HepG2 (cell line): ENCODE results near the gene CBLC. TPM values are rescaled to one million over a fixed set of nuclear protein-coding genes. Genes with fewer than 3 reads are reported as not detected.

Experiments used
- AGO2 ChIP-seq: fragments of 200-400 bp; formaldehyde crosslinking; optimal IDR thresholded peaks from 2 replicates; pipeline ENCODE3; 2017; ENCODE audit warnings: mild to moderate bottlenecking, low read depth, low read length, moderate library complexity
- ATAD3A ChIP-seq: sonication (generic); formaldehyde crosslinking; IDR thresholded peaks from 2 replicates; pipeline ENCODE4 v1.4.0; 2020; ENCODE audit warnings: missing genetic modification reagents
- FOXK1 ChIP-seq: sonication (generic); formaldehyde crosslinking; IDR thresholded peaks from 2 replicates; pipeline ENCODE4 v1.4.0; 2020; ENCODE audit warnings: low read depth, missing genetic modification reagents, borderline replicate concordance
- HDAC6 ChIP-seq: fragments of 200-600 bp; sonication (generic); IDR thresholded peaks from 2 replicates; pipeline ENCODE4 v1.7.0; 2017; ENCODE audit warnings: mild to moderate bottlenecking, antibody characterized with exemption, low read length, low read depth
- HNF4A ChIP-seq: sonication (generic); formaldehyde crosslinking; IDR thresholded peaks from 2 replicates; pipeline ENCODE4 v1.4.0; 2020; ENCODE audit warnings: missing genetic modification reagents
- KDM6A ChIP-seq: IDR thresholded peaks from 2 replicates; pipeline ENCODE4 v1.6.1; 2016; ENCODE audit warnings: low read depth
- KMT2B ChIP-seq: IDR thresholded peaks from 2 replicates; pipeline ENCODE4 v1.6.1; 2016; ENCODE audit warnings: missing genetic modification reagents, missing compliant biosample characterization
- MAF1 ChIP-seq: sonication (generic); formaldehyde crosslinking; IDR thresholded peaks from 2 replicates; pipeline ENCODE4 v1.5.0; 2020; ENCODE audit warnings: missing genetic modification reagents, borderline replicate concordance
- MAFF ChIP-seq: IDR thresholded peaks from 2 replicates; pipeline ENCODE4 v1.6.1; 2011; ENCODE audit warnings: low read depth, low read length, improper control_type of control experiment
- PRMT3 ChIP-seq: sonication (generic); formaldehyde crosslinking; IDR thresholded peaks from 2 replicates; pipeline ENCODE4 v1.8.1; 2022; ENCODE audit warnings: low read depth, mild to moderate bottlenecking, moderate library complexity, missing genetic modification reagents, borderline replicate concordance
- SRSF4 ChIP-seq: fragments of 200-400 bp; formaldehyde crosslinking; IDR thresholded peaks from one replicate; pipeline ENCODE4 v1.6.1; 2018; ENCODE audit warnings: mild to moderate bottlenecking, low read depth, low read length, moderate library complexity; ENCODE audit not compliant: poor library complexity, severe bottlenecking
- TBP ChIP-seq: sonication (generic); formaldehyde crosslinking; IDR thresholded peaks from 2 replicates; pipeline ENCODE4 v1.5.0; 2020; ENCODE audit warnings: missing genetic modification reagents
- TEAD3 ChIP-seq: optimal IDR thresholded peaks from 2 replicates; pipeline ENCODE3; 2016; ENCODE audit warnings: borderline replicate concordance
- ZFX ChIP-seq: sonication (generic); formaldehyde crosslinking; IDR thresholded peaks from 2 replicates; pipeline ENCODE4 v1.4.0; 2020; ENCODE audit warnings: mild to moderate bottlenecking, low read depth, missing genetic modification reagents, moderate library complexity
- ZHX2 ChIP-seq, 2 experiments: sonication (generic) in 1 of 2; formaldehyde crosslinking in 1 of 2; IDR thresholded peaks; 2 replicates each; pipeline versions ENCODE4 v1.6.1 to v1.9.0; 2014 to 2022; ENCODE audit warnings: antibody characterized with exemption in 1 of 2, borderline replicate concordance in 1 of 2, inconsistent platforms in 1 of 2, low read depth in 1 of 2, missing genetic modification reagents in 1 of 2
- ZKSCAN8 ChIP-seq: IDR thresholded peaks from 2 replicates; pipeline ENCODE4 v1.6.1; 2016; ENCODE audit warnings: borderline replicate concordance, missing genetic modification reagents, missing compliant biosample characterization
- ZNF124 ChIP-seq: sonication (generic); formaldehyde crosslinking; IDR thresholded peaks from 2 replicates; pipeline ENCODE4 v1.4.0; 2020; ENCODE audit warnings: missing genetic modification reagents
- ZNF251 ChIP-seq: sonication (generic); formaldehyde crosslinking; IDR thresholded peaks from 2 replicates; pipeline ENCODE4 v1.9.0; 2021; ENCODE audit warnings: mild to moderate bottlenecking, missing genetic modification reagents
- ZNF501 ChIP-seq: sonication (generic); formaldehyde crosslinking; IDR thresholded peaks from 2 replicates; pipeline ENCODE4 v1.5.1; 2020; ENCODE audit warnings: mild to moderate bottlenecking, moderate library complexity, missing genetic modification reagents
- ZNF703 ChIP-seq: sonication (generic); formaldehyde crosslinking; IDR thresholded peaks from 2 replicates; pipeline ENCODE4 v1.5.1; 2020; ENCODE audit warnings: missing genetic modification reagents, mild to moderate bottlenecking, moderate library complexity, borderline replicate concordance
- ZNF772 ChIP-seq: sonication (generic); formaldehyde crosslinking; IDR thresholded peaks from 2 replicates; pipeline ENCODE4 v1.5.0; 2020; ENCODE audit warnings: mild to moderate bottlenecking, missing genetic modification reagents
- polyA plus RNA-seq, 8 experiments: library from polyadenylated mRNA; depleted of rRNA in 3 of 8; stranded (reverse) in 7 of 8; unstranded in 1 of 8; fragments of >200 nt; fragmentation: Illumina TruSeq in 4 of 8; extraction: Trizol in 4 of 8; gene quantifications; 2 replicates each; pipeline versions ENCODE4 v1.2.1 to v1.2.3, GENCODE V29; 2011 to 2016; ENCODE audit warnings: low read depth in 4 of 8, missing spikeins in 1 of 8, mixed read lengths in 1 of 8; ENCODE audit not compliant: insufficient read depth in 1 of 8
- total RNA-seq, 5 experiments: library from RNA; depleted of rRNA; stranded (reverse); fragments of >200 nt; fragmentation: Illumina TruSeq; extraction: Trizol; gene quantifications; 2 replicates each; pipeline ENCODE4 v1.2.3, GENCODE V29; 2016; ENCODE audit warnings: low read depth in 1 of 5
- TF ChIP-seq, protein P1 (sequence below): IDR thresholded peaks from 2 replicates; pipeline ENCODE4 v1.6.1; 2016
- TF ChIP-seq, protein P2 (sequence below): sonication (generic); formaldehyde crosslinking; IDR thresholded peaks from 2 replicates; pipeline ENCODE4 v1.5.0; 2020; ENCODE audit warnings: mild to moderate bottlenecking, missing genetic modification reagents

Gene CBLC
- total and polyA plus RNA-seq, 2 of the 13 experiments (the other 11 are each of a cell fraction or from before 2014, with no cell fraction given), result 1.8 to 2.6 TPM

GRCh38 chr19:44746946-44747738 lies 30.5 kb upstream of the CBLC start (continued):
- TF ChIP-seq ZHX2 (IDR thresholded peaks at IDR 0.05; ENCODE audit: low read depth) (no peak), ZHX2 (CRISPR knock-in tag; IDR thresholded peaks at IDR 0.05; ENCODE audit: borderline replicate concordance) (no peak), ZKSCAN8 (CRISPR knock-in tag) (no peak), AGO2 (no peak), MAF1 (CRISPR knock-in tag) (no peak), ZNF124 (peak; percentile 8; the same call in 1 of the 2 replicates), MAFF (no peak), KMT2B (CRISPR knock-in tag) (no peak), HNF4A (CRISPR knock-in tag) (peak; percentile 90), TBP (CRISPR knock-in tag) (no peak), TEAD3 (peak; percentile 9), FOXK1 (CRISPR knock-in tag) (peak; percentile 68; the same call in 1 of the 2 replicates), SRSF4 (no peak), ZNF501 (CRISPR knock-in tag) (0 out of 2 replicates have a peak, but pooled peaks have one; percentile 18), ATAD3A (CRISPR knock-in tag) (no peak), ZNF703 (CRISPR knock-in tag) (no peak), ZNF772 (CRISPR knock-in tag) (no peak), ZFX (peak; percentile 22; the same call in 1 of the 2 replicates), ZNF251 (CRISPR knock-in tag) (no peak), HDAC6 (no peak), PRMT3 (no peak), KDM6A (CRISPR knock-in tag) (peak; percentile 57; the same call in 1 of the 2 replicates)
- TF ChIP-seq, protein P1, sequence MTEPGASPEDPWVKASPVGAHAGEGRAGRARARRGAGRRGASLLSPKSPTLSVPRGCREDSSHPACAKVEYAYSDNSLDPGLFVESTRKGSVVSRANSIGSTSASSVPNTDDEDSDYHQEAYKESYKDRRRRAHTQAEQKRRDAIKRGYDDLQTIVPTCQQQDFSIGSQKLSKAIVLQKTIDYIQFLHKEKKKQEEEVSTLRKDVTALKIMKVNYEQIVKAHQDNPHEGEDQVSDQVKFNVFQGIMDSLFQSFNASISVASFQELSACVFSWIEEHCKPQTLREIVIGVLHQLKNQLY (CRISPR knock-in tag), result no peak
- TF ChIP-seq, protein P2, sequence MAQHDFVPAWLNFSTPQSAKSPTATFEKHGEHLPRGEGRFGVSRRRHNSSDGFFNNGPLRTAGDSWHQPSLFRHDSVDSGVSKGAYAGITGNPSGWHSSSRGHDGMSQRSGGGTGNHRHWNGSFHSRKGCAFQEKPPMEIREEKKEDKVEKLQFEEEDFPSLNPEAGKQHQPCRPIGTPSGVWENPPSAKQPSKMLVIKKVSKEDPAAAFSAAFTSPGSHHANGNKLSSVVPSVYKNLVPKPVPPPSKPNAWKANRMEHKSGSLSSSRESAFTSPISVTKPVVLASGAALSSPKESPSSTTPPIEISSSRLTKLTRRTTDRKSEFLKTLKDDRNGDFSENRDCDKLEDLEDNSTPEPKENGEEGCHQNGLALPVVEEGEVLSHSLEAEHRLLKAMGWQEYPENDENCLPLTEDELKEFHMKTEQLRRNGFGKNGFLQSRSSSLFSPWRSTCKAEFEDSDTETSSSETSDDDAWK (CRISPR knock-in tag), result no peak
